Urothelium cell line (cell line): Measurements from ENCODE around the gene PROSER3.
A peak's percentile ranks its signal among the peaks of the same experiment; 100 is the strongest.

Source experiments
- DNase-seq: peaks from one replicate; pipeline ENCODE4 v3.0.0; 2011; ENCODE audit warnings: low spot score, mixed read lengths
- FAIRE-seq: peaks from 2 replicates; lab custom pipeline; 2011; peaks lifted over from hg19 to GRCh38; lab: Jason Lieb, UNC

Gene PROSER3

GRCh38 chr19:35773020-35773806, 15.2 kb downstream of the PROSER3 start:
- DNase-seq (no peak), FAIRE-seq (no peak)

- DNase-seq (no peak), FAIRE-seq (no peak)
Observed at GRCh38 chr19:35774274-35775045, 16.5 kb downstream of the PROSER3 start.

GRCh38 chr19:35775046-35775297, 17.0 kb downstream of the PROSER3 start:
- DNase-seq (no peak), FAIRE-seq (no peak)

GRCh38 chr19:35775298-35776101, 17.5 kb downstream of the PROSER3 start, which contains the start of gene ARHGAP33:
Gene ARHGAP33 (plus strand): TSS chr19:35775564. CDS start chr19:35775659, 95 bp downstream.
- peak; percentile 13 for FAIRE-seq
- peak; percentile 99 for DNase-seq

GRCh38 chr19:35776102-35776788, 18.3 kb downstream of the PROSER3 start:
- FAIRE-seq (no peak), DNase-seq (no peak)

- FAIRE-seq (no peak), DNase-seq (no peak)
Observed at GRCh38 chr19:35777086-35777841, 19.3 kb downstream of the PROSER3 start.

GRCh38 chr19:35777961-35778360, 20.0 kb downstream of the PROSER3 start:
- DNase-seq: no peak
- no peak for FAIRE-seq

GRCh38 chr19:35779033-35779432, 21.1 kb downstream of the PROSER3 start:
- DNase-seq (no peak), FAIRE-seq (no peak)

GRCh38 chr19:35780058-35780457, 22.1 kb downstream of the PROSER3 start:
- FAIRE-seq: no peak
- no peak for DNase-seq

- no peak for DNase-seq
- FAIRE-seq: no peak
Observed at GRCh38 chr19:35780717-35781116, 22.7 kb downstream of the PROSER3 start.

- DNase-seq (no peak), FAIRE-seq (no peak)
Observed at GRCh38 chr19:35781650-35782049, 23.7 kb downstream of the PROSER3 start.

GRCh38 chr19:35782589-35782988, 24.6 kb downstream of the PROSER3 start:
- DNase-seq (no peak), FAIRE-seq (no peak)

GRCh38 chr19:35783469-35784434, 25.8 kb downstream of the PROSER3 start:
- no peak for DNase-seq
- no peak for FAIRE-seq

- FAIRE-seq: no peak
- DNase-seq: no peak
Observed at GRCh38 chr19:35784503-35785338, 26.7 kb downstream of the PROSER3 start.

GRCh38 chr19:35785339-35785627, 27.3 kb downstream of the PROSER3 start:
- DNase-seq: no peak
- no peak for FAIRE-seq

GRCh38 chr19:35786299-35787160, 28.6 kb downstream of the PROSER3 start:
- FAIRE-seq (no peak), DNase-seq (no peak)

- no peak for DNase-seq
- no peak for FAIRE-seq
Observed at GRCh38 chr19:35787227-35787799, 29.3 kb downstream of the PROSER3 start.
